Fibroblast of pulmonary artery (primary cell): ENCODE measurements around the gene PTPRM.

Source experiments
- DNase-seq: peaks from one replicate; pipeline ENCODE4 v3.0.0-alpha.2; 2010; ENCODE audit warnings: low read depth
- H3K4me3 ChIP-seq: replicated peaks from 2 replicates; pipeline ENCODE4 v1.5.1; 2011; ENCODE audit warnings: low read depth, mild to moderate bottlenecking, control low read depth, low read length, moderate library complexity
- TF ChIP-seq, protein P1 (sequence below): IDR thresholded peaks from 2 replicates; pipeline ENCODE4 v1.5.1; 2011; ENCODE audit warnings: mild to moderate bottlenecking, control low read depth, low read length, inconsistent platforms; ENCODE audit errors: missing control alignments

Gene PTPRM

DNA sequence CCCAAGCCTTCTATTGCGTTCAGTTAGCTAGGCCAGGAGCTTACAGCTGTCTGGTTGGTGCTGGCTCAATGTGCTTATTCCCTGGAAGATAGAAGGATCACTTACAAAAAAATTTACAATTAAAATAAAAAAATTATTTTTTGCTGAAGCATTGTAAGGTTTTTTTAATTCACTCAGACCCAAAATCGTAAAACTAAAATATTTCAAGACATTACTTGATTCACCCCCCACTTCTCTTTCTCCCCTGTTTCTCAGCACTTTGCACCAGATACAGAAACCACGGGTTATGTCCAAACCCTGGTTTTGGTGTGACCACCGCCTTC is 911 bp upstream of the PTPRM start:
- H3K4me3 ChIP-seq: peak overlapping the region; percentile 65
- DNase-seq: no peak
- TF ChIP-seq, protein P1, sequence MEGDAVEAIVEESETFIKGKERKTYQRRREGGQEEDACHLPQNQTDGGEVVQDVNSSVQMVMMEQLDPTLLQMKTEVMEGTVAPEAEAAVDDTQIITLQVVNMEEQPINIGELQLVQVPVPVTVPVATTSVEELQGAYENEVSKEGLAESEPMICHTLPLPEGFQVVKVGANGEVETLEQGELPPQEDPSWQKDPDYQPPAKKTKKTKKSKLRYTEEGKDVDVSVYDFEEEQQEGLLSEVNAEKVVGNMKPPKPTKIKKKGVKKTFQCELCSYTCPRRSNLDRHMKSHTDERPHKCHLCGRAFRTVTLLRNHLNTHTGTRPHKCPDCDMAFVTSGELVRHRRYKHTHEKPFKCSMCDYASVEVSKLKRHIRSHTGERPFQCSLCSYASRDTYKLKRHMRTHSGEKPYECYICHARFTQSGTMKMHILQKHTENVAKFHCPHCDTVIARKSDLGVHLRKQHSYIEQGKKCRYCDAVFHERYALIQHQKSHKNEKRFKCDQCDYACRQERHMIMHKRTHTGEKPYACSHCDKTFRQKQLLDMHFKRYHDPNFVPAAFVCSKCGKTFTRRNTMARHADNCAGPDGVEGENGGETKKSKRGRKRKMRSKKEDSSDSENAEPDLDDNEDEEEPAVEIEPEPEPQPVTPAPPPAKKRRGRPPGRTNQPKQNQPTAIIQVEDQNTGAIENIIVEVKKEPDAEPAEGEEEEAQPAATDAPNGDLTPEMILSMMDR: no peak

DNA sequence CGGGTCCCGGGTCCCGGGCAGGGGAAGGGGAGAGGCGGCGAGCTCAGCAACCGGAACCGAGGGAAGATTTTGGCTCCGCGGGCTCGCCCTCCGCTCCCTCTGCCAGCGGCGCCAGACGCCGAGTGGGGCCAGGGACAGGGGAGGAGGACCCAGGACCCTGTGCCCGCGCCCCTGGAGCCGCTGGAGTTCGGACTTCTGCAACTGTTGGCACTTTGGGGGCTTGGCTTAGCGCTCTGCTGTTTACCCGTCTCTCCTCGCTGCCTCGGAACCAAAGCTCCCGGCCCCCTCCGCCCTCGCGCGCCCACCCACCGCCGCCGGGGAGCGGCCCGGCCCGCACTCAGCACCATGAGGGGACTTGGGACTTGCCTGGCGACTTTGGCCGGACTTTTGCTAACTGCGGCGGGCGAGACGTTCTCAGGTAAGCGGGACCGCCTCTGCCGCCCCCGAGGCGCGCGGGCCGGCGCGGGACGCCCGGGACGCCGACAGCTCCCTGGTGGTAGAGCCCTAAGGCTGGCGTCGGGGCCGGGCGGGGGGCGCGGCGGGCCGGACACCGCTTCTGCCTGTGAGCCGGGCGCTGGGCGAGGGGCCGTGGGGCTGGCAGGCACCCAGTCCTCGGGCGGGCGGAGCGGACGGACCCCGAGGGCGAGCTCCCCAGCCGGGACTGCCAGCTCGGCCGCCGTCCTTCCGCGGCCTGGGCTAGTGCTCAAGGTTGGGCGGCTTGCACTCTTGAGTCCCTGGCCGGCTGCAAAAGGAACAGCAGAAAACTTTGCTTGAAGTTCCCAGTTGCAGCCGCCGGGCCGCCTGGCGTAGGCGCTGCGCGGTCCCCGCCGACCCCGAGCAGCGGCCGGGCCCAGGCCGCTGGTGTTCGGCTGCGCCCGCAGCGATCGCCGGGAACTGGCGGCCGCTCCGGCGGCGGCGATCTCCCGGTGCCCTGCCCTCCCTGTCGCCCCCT is 634 bp downstream of the PTPRM start:
- H3K4me3 ChIP-seq: peak overlapping the region; percentile 71
- TF ChIP-seq, protein P1: no peak
- DNase-seq: peak; percentile 71

DNA sequence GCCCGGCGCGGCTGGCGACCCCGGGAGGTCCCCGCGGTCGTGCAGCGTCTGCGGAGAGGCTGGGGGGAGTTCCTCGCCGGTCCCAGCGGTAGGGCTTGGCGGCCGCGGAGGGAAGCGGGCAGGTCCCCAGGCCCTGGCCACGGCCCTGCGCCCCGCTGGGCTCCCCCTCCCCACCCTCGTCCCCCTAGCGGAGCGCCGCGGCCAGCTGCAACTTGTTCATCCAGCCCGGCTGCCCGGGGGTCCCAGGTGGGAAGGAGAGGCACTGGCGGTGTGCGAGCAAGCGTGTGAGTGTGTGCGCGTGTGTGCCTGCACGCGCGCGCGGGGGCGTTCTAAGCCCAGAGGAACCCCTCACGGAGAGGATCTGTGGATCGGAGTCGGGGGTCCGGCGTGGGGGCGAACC is 1.3 kb downstream of the PTPRM start:
- peak overlapping the region; percentile 71 for H3K4me3 ChIP-seq
- TF ChIP-seq, protein P1: no peak
- no peak for DNase-seq

DNA sequence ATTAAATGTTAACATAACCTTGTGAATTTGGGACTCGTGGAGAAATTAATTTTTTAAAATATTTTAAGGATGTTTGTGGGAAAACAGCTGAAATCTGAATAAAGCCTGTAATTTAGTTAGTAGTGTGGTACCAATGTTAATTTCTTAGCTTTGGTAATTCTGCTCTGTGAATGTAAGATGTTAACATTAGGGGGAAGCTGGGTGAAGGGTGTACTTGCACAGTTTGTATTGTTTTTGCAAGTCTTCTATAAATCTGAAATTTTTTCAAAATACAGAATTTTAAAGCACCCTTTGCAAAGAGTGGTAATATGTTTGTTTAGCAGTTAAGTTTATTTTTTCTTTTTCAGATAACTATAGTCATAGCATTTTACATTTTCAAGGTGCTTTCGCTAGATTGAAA is 4.5 kb downstream of the PTPRM start:
- TF ChIP-seq, protein P1: no peak
- no peak overlapping the region for H3K4me3 ChIP-seq
- DNase-seq: no peak

DNA sequence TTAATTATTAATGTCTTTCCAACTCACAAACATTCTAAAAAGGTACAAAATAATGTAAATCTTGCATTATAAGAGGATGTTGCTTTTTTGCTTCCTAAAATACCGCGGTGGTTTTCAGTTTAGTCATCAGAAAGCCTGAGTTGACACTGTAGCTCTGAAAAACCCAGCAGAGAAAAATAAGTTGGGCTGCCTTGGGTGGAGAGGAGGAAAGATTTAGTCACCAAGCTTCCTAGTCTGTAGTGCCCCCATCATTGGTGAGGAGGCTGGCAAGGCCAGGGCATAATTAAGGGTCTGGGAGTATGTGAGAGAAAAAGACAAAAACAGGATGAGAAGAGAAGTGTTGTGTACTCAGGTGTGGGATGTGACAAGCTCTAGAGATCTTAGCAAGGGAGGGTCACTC is 5.7 kb downstream of the PTPRM start:
- no peak overlapping the region for H3K4me3 ChIP-seq
- TF ChIP-seq, protein P1: no peak
- DNase-seq: no peak

DNA sequence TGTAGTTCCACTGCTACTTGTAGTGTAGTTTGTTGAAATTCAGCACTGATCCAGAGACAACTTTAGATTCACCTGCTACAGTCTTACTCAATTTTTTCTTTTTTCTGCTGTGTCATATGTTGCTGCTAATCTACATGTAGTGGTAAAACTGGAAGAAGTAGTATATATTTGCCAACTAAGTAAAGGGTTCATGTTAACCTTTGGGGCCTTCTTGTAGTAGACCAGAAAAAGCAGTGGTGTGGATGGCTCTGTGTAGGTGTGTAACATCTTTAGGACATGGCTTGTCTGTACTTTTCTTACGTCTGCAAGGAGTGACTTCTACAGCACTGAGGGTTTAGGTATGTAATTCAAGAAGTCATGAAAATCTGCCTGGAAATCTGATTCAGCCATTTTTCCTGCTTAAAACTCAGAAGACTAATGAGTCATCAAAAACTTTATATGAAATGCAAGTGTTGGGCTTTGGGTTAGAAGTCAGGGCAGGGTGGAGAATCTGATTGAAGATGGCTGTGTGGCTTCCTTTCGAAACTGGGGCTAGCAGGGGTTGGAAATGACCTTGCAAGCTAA is 8.4 kb downstream of the PTPRM start:
- no peak overlapping the region for H3K4me3 ChIP-seq
- DNase-seq: peak; percentile 33

More for the DNA sequence above, 8.4 kb downstream of the PTPRM start:
- TF ChIP-seq, protein P1: no peak
